GM23338 (cell line): ENCODE measurements around the gene TBCE. TPM values are rescaled to one million over a fixed set of nuclear protein-coding genes. Genes with fewer than 3 reads are reported as not detected.

ENCODE experiments used
- ATAC-seq: fragments of 200-7000 bp; cut with Tn5 transposase; 3 replicates; pipeline ENCODE4 v1.9.1; 2020
- DNase-seq: peaks from one replicate; pipeline ENCODE4 v3.0.0-alpha.2; 2015; ENCODE audit warnings: low spot score
- H2AFZ ChIP-seq: fragments of 200-600 bp; sonication (generic); 2 replicates; pipeline ENCODE4 v1.8.0; 2016; ENCODE audit warnings: antibody characterized with exemption, mild to moderate bottlenecking, moderate library complexity
- H3F3A ChIP-seq: fragments of 200-600 bp; sonication (generic); replicated peaks from 2 replicates; pipeline ENCODE4 v1.8.0; 2017; ENCODE audit warnings: antibody characterized with exemption, mixed run types, low read depth
- H3K27ac ChIP-seq: fragments of 200-600 bp; sonication (generic); 2 replicates; pipeline ENCODE4 v1.6.1; 2016; ENCODE audit warnings: low read depth
- H3K27me3 ChIP-seq: fragments of 200-600 bp; sonication (generic); 2 replicates; pipeline ENCODE4 v1.8.0; 2016; ENCODE audit warnings: mild to moderate bottlenecking, mixed run types, moderate library complexity; ENCODE audit not compliant: insufficient read depth
- H3K36me3 ChIP-seq: fragments of 200-600 bp; sonication (generic); 2 replicates; pipeline ENCODE4 v1.8.0; 2016; ENCODE audit warnings: mild to moderate bottlenecking; ENCODE audit not compliant: insufficient read depth
- H3K4me1 ChIP-seq: fragments of 200-600 bp; sonication (generic); 2 replicates; pipeline ENCODE4 v1.8.0; 2016; ENCODE audit warnings: mild to moderate bottlenecking, moderate library complexity; ENCODE audit not compliant: insufficient read depth
- H3K4me2 ChIP-seq: fragments of 200-600 bp; sonication (generic); 2 replicates; pipeline ENCODE4 v1.7.1; 2017; ENCODE audit warnings: mixed run types
- H3K4me3 ChIP-seq: fragments of 200-600 bp; sonication (generic); 2 replicates; pipeline ENCODE4 v1.6.1; 2016; ENCODE audit warnings: mixed run types
- H3K79me2 ChIP-seq: fragments of 200-600 bp; sonication (generic); replicated peaks from 2 replicates; pipeline ENCODE4 v1.8.0; 2017; ENCODE audit warnings: mild to moderate bottlenecking; ENCODE audit not compliant: insufficient read depth
- H3K9me2 ChIP-seq: fragments of 200-600 bp; sonication (generic); 2 replicates; pipeline ENCODE4 v1.8.0; 2017; ENCODE audit not compliant: insufficient read depth
- H4K20me1 ChIP-seq: fragments of 200-600 bp; sonication (generic); replicated peaks from 2 replicates; pipeline ENCODE4 v1.8.0; 2017; ENCODE audit warnings: mild to moderate bottlenecking; ENCODE audit not compliant: insufficient read depth
- H3K27ac Mint-ChIP-seq: 2 replicates; pipeline ENCODE4 v1.8.0; 2020; ENCODE audit warnings: inconsistent platforms, mild to moderate bottlenecking, moderate library complexity, mixed read lengths
- H3K27me3 Mint-ChIP-seq: 3 replicates; pipeline ENCODE4 v1.8.0; 2022; ENCODE audit warnings: low read depth, mild to moderate bottlenecking, moderate library complexity, mixed read lengths, inconsistent platforms; ENCODE audit not compliant: insufficient read depth, poor library complexity
- H3K36me3 Mint-ChIP-seq: 3 replicates; pipeline ENCODE4 v1.8.0; 2021; ENCODE audit warnings: low read depth, mild to moderate bottlenecking, inconsistent platforms, moderate library complexity, mixed read lengths
- H3K4me1 Mint-ChIP-seq: 3 replicates; pipeline ENCODE4 v1.8.0; 2020; ENCODE audit warnings: mild to moderate bottlenecking, inconsistent platforms, mixed read lengths
- H3K4me3 Mint-ChIP-seq: 3 replicates; pipeline ENCODE4 v1.8.0; 2021; ENCODE audit warnings: moderate library complexity, mild to moderate bottlenecking, inconsistent platforms, mixed read lengths
- H3K9me3 Mint-ChIP-seq: 3 replicates; pipeline ENCODE4 v1.8.0; 2020; ENCODE audit warnings: moderate library complexity, mild to moderate bottlenecking, inconsistent platforms, mixed read lengths
- EZH2 ChIP-seq: fragments of 200-600 bp; sonication (generic); IDR thresholded peaks from one replicate; pipeline ENCODE4 v1.8.0; 2017; ENCODE audit warnings: antibody characterized with exemption, mild to moderate bottlenecking, low read depth; ENCODE audit not compliant: unreplicated experiment
- JUNB ChIP-seq: IDR thresholded peaks from one replicate; pipeline ENCODE4 v1.6.1; 2016; ENCODE audit warnings: antibody characterized with exemption; ENCODE audit not compliant: unreplicated experiment
- NANOG ChIP-seq: IDR thresholded peaks from 2 replicates; pipeline ENCODE4 v1.6.1; 2016; ENCODE audit warnings: antibody characterized with exemption, borderline replicate concordance
- polyA plus RNA-seq: library from polyadenylated mRNA; unstranded; fragments of >200 nt; fragmentation: Nextera tagmentation; extraction: Ambion mirVana; gene quantifications from 2 replicates; pipeline ENCODE4 v1.2.1, GENCODE V29; 2016
- total RNA-seq: library from RNA; depleted of rRNA; stranded (reverse); fragments of >200 nt; shearing (Covaris generic); gene quantifications from 2 replicates; pipeline ENCODE4 v1.2.3, GENCODE V29; 2014
- TF ChIP-seq, protein P1 (sequence below): fragments of 250-450 bp; sonication (Bioruptor Pico); IDR thresholded peaks from 2 replicates; pipeline ENCODE4 v1.5.0; 2020; ENCODE audit warnings: mild to moderate bottlenecking, moderate library complexity
- TF ChIP-seq, protein P2 (sequence below): IDR thresholded peaks from 2 replicates; pipeline ENCODE4 v1.6.1; 2016; ENCODE audit warnings: antibody characterized with exemption
- TF ChIP-seq, protein P3 (sequence below), 2 experiments: fragments of 200-600 bp in 1 of 2; sonication (generic) in 1 of 2; conservative IDR thresholded peaks; 2 replicates each; pipeline versions ENCODE4 v1.5.1 to v1.6.1; 2016 to 2017; ENCODE audit warnings: antibody characterized with exemption in 2 of 2, low read depth in 2 of 2, mild to moderate bottlenecking in 2 of 2, moderate library complexity in 1 of 2

Gene TBCE
- total and polyA plus RNA-seq, 2 experiments from 2014 or later, result 42.7 to 64.8 TPM

DNA sequence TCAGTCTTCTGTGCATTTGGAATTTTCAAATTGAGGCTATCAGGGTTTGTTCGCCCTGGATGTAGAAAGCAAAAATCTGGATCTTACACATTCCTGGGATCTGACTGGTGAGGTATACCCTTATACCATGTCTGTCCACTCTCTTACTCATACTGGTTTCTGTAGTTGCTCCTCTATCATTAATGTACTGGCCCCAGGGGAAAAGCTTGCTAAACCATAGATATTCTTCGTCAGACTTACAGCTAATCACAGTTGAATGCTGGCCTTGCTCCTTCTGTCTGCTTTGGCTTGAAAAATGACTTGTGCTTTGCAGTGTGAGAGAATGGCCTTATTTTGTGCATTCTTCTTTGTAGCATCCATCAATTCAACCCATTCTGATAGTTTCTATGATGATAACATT, 30.5 kb downstream of the TBCE start (continued):
- TF ChIP-seq, protein P1, sequence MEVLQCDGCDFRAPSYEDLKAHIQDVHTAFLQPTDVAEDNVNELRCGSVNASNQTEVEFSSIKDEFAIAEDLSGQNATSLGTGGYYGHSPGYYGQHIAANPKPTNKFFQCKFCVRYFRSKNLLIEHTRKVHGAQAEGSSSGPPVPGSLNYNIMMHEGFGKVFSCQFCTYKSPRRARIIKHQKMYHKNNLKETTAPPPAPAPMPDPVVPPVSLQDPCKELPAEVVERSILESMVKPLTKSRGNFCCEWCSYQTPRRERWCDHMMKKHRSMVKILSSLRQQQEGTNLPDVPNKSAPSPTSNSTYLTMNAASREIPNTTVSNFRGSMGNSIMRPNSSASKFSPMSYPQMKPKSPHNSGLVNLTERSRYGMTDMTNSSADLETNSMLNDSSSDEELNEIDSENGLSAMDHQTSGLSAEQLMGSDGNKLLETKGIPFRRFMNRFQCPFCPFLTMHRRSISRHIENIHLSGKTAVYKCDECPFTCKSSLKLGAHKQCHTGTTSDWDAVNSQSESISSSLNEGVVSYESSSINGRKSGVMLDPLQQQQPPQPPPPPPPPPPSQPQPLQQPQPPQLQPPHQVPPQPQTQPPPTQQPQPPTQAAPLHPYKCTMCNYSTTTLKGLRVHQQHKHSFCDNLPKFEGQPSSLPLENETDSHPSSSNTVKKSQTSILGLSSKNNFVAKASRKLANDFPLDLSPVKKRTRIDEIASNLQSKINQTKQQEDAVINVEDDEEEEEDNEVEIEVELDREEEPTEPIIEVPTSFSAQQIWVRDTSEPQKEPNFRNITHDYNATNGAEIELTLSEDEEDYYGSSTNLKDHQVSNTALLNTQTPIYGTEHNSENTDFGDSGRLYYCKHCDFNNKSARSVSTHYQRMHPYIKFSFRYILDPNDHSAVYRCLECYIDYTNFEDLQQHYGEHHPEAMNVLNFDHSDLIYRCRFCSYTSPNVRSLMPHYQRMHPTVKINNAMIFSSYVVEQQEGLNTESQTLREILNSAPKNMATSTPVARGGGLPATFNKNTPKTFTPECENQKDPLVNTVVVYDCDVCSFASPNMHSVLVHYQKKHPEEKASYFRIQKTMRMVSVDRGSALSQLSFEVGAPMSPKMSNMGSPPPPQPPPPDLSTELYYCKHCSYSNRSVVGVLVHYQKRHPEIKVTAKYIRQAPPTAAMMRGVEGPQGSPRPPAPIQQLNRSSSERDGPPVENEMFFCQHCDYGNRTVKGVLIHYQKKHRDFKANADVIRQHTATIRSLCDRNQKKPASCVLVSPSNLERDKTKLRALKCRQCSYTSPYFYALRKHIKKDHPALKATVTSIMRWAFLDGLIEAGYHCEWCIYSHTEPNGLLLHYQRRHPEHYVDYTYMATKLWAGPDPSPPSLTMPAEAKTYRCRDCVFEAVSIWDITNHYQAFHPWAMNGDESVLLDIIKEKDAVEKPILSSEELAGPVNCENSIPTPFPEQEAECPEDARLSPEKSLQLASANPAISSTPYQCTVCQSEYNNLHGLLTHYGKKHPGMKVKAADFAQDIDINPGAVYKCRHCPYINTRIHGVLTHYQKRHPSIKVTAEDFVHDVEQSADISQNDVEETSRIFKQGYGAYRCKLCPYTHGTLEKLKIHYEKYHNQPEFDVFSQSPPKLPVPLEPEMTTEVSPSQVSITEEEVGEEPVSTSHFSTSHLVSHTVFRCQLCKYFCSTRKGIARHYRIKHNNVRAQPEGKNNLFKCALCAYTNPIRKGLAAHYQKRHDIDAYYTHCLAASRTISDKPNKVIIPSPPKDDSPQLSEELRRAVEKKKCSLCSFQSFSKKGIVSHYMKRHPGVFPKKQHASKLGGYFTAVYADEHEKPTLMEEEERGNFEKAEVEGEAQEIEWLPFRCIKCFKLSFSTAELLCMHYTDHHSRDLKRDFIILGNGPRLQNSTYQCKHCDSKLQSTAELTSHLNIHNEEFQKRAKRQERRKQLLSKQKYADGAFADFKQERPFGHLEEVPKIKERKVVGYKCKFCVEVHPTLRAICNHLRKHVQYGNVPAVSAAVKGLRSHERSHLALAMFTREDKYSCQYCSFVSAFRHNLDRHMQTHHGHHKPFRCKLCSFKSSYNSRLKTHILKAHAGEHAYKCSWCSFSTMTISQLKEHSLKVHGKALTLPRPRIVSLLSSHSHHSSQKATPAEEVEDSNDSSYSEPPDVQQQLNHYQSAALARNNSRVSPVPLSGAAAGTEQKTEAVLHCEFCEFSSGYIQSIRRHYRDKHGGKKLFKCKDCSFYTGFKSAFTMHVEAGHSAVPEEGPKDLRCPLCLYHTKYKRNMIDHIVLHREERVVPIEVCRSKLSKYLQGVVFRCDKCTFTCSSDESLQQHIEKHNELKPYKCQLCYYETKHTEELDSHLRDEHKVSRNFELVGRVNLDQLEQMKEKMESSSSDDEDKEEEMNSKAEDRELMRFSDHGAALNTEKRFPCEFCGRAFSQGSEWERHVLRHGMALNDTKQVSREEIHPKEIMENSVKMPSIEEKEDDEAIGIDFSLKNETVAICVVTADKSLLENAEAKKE (CRISPR knock-in tag), result no peak
- TF ChIP-seq, protein P2, sequence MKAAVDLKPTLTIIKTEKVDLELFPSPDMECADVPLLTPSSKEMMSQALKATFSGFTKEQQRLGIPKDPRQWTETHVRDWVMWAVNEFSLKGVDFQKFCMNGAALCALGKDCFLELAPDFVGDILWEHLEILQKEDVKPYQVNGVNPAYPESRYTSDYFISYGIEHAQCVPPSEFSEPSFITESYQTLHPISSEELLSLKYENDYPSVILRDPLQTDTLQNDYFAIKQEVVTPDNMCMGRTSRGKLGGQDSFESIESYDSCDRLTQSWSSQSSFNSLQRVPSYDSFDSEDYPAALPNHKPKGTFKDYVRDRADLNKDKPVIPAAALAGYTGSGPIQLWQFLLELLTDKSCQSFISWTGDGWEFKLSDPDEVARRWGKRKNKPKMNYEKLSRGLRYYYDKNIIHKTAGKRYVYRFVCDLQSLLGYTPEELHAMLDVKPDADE, result no peak
- TF ChIP-seq, protein P3, sequence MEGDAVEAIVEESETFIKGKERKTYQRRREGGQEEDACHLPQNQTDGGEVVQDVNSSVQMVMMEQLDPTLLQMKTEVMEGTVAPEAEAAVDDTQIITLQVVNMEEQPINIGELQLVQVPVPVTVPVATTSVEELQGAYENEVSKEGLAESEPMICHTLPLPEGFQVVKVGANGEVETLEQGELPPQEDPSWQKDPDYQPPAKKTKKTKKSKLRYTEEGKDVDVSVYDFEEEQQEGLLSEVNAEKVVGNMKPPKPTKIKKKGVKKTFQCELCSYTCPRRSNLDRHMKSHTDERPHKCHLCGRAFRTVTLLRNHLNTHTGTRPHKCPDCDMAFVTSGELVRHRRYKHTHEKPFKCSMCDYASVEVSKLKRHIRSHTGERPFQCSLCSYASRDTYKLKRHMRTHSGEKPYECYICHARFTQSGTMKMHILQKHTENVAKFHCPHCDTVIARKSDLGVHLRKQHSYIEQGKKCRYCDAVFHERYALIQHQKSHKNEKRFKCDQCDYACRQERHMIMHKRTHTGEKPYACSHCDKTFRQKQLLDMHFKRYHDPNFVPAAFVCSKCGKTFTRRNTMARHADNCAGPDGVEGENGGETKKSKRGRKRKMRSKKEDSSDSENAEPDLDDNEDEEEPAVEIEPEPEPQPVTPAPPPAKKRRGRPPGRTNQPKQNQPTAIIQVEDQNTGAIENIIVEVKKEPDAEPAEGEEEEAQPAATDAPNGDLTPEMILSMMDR (conservative IDR thresholded peaks at IDR 0.05; ENCODE audit: low read depth in 2 of 2), result no peak
- no peak for TF ChIP-seq EZH2

DNA sequence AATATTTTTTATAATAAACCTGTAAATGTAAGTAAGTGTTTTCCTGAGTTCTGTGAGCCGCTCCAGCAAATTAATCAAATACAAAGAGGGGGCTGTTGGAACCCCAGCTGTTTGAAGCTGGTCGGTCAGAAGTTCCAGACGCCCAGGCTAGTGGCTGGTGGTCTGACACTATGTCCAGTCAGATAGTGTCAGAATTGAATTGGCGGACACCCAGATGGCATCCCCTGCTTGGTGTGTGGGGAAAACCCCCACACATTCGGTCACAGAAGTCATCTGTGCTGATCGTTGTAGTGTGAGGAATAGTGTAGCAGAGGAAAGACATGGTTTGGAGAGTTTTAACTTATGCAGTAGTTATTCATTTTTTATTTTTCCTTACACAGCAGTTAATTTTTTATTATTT, 32.4 kb downstream of the TBCE start:
- no peaks in the 10 kb centered on the region for H3K36me3 ChIP-seq
- H4K20me1 ChIP-seq, result peaks cover 11% of the 10 kb centered on the region; the same call in 1 of the 2 replicates
- ATAC-seq (no peak), DNase-seq (no peak)
- no peak overlapping the region for H3K27ac ChIP-seq
- 0 out of 2 replicates have a peak overlapping the region, but pooled peaks have one; percentile 61 for H3K27ac Mint-ChIP-seq
- H3K4me3 Mint-ChIP-seq, result no peak overlapping the region
- no peaks in the 10 kb centered on the region for H3K27me3 ChIP-seq
- peaks cover 3% of the 10 kb centered on the region; the same call in 1 of the 3 replicates for H3K4me1 Mint-ChIP-seq
- peaks cover 5% of the 10 kb centered on the region for H3K4me1 ChIP-seq
- H3K27me3 Mint-ChIP-seq, result peaks cover 7% of the 10 kb centered on the region
- peaks cover 19% of the 10 kb centered on the region; the same call in 2 of the 3 replicates for H3K36me3 Mint-ChIP-seq
- H3K79me2 ChIP-seq, result peaks cover 59% of the 10 kb centered on the region
- no peak overlapping the region for H3K4me2 ChIP-seq
- no peak overlapping the region for H3K4me3 ChIP-seq
- H3K9me3 Mint-ChIP-seq, result no peaks in the 10 kb centered on the region; the same call in 2 of the 3 replicates
- no peak overlapping the region for H2AFZ ChIP-seq
- no peaks in the 10 kb centered on the region for H3K9me2 ChIP-seq
- no peaks in the 10 kb centered on the region for H3F3A ChIP-seq
- no peak for TF ChIP-seq EZH2
- no peak for TF ChIP-seq NANOG
- TF ChIP-seq, protein P2, result no peak
- no peak for TF ChIP-seq JUNB
